ENCODE measurements around the gene MAPK13. TPM values are rescaled to one million over a fixed set of nuclear protein-coding genes. Genes with fewer than 3 reads are reported as not detected.
"Not testable (repeated sequence)": the region's sequence is repeated elsewhere in the genome, so short reads cannot be mapped to it uniquely, and the experiment has no call there.

MAPK13 gene
- total and polyA plus RNA-seq, 4 experiments from 2014 or later: 29.1 to 36.8 (median 30.0) TPM

GRCh38 chr6:36120979-36121786 lies 9.1 kb upstream of the MAPK13 start:
- intact Hi-C loops (cut with micrococcal nuclease): loop anchor here (1.0 to 5.0 kb wide), 3 partner anchors 26 to 181 kb away; partner anchors contain the start of gene MAPK14
- ChIA-PET POLR2A (ENCODE audit: partially characterized antibody) (interaction anchor here (0.9 to 4.8 kb wide), 22 partner anchors 9 to 1312 kb away, joined by 3 to 93 read pairs (median 6); partner anchors contain the start of genes BRPF3, CMTR1, MAPK13 and MAPK14), CTCF (ENCODE audit: partially characterized antibody) (interaction anchor here (0.7 to 9.3 kb wide), 19 partner anchors 11 to 242 kb away, joined by 3 to 70 read pairs (median 5); partner anchors contain the start of genes MAPK13, MAPK14 and SRPK1)
- H3K9me3 ChIP-seq (ENCODE audit: control insufficient read depth in 1 of 2, low read length in 2 of 2): no peaks in the 10 kb centered on the region
- DNase-seq: peak; percentile 34 to 75 (median 40)
- peak overlapping the region; percentile 77 to 88 (median 84) for H3K4me3 Mint-ChIP-seq
- H3K4me3 ChIP-seq (ENCODE audit: low read length in 2 of 2): peak overlapping the region; percentile 21 to 59
- H3K27ac Mint-ChIP-seq: peak overlapping the region; percentile 96 to 99 (median 97)
- peaks cover 93% of the 10 kb centered on the region for H3K4me1 ChIP-seq (ENCODE audit: insufficient read depth, low read length)
- H3K27me3 ChIP-seq (ENCODE audit: insufficient read depth, low read length): no peaks in the 10 kb centered on the region
- H3K36me3 Mint-ChIP-seq: peaks cover 1 to 14% of the 10 kb centered on the region in 2 donors
- H3K27ac ChIP-seq (ENCODE audit: low read depth, low read length): peak overlapping the region; percentile 90
- H3K4me1 Mint-ChIP-seq: peaks cover 76 to 99% (median 89%) of the 10 kb centered on the region in 4 donors
- no peaks in the 10 kb centered on the region for H3K36me3 ChIP-seq (ENCODE audit: insufficient read depth, low read length)
- no peaks in the 10 kb centered on the region for H3K27me3 Mint-ChIP-seq
- no peaks in the 10 kb centered on the region for H3K9me3 Mint-ChIP-seq

GRCh38 chr6:36121787-36122494 lies 8.4 kb upstream of the MAPK13 start:
- Histone ChIP-seq H3K9me3 (ENCODE audit: control insufficient read depth in 1 of 2, low read length in 2 of 2) (no peaks in the 10 kb centered on the region), H3K4me1 (ENCODE audit: insufficient read depth, low read length) (peaks cover 93% of the 10 kb centered on the region), H3K27me3 (ENCODE audit: insufficient read depth, low read length) (no peaks in the 10 kb centered on the region), H3K27ac (ENCODE audit: low read depth, low read length) (peak overlapping the region; percentile 90), H3K4me3 (ENCODE audit: low read length in 2 of 2) (no peak overlapping the region), H3K36me3 (ENCODE audit: insufficient read depth, low read length) (no peaks in the 10 kb centered on the region)
- Mint-ChIP-seq H3K36me3 (peaks cover 1 to 8% of the 10 kb centered on the region in 2 donors), H3K27me3 (no peaks in the 10 kb centered on the region), H3K4me3 (peak overlapping the region; percentile 43 to 88 (median 80)), H3K27ac (peak overlapping the region; percentile 96 to 99 (median 98)), H3K4me1 (peaks cover 78 to 99% (median 90%) of the 10 kb centered on the region in 4 donors), H3K9me3 (no peaks in the 10 kb centered on the region)
- CTCF ChIA-PET (ENCODE audit: partially characterized antibody): interaction anchor here (0.7 to 9.3 kb wide), 15 partner anchors 10 to 241 kb away, joined by 3 to 70 read pairs (median 6); partner anchors contain the start of genes MAPK13, MAPK14 and SRPK1
- intact Hi-C loops (cut with micrococcal nuclease): loop anchor here (2.0 to 5.0 kb wide), 2 partner anchors 27 to 180 kb away; no protein-coding TSS in a partner anchor
- POLR2A ChIA-PET (ENCODE audit: partially characterized antibody): interaction anchor here (1.0 to 4.8 kb wide), 17 partner anchors 10 to 1312 kb away, joined by 3 to 93 read pairs (median 11); partner anchors contain the start of genes BRPF3, CMTR1, MAPK13 and MAPK14
- no peak for DNase-seq

- no peaks in the 10 kb centered on the region for H3K36me3 ChIP-seq (ENCODE audit: insufficient read depth, low read length)
- DNase-seq: no peak
- Mint-ChIP-seq H3K27me3 (no peaks in the 10 kb centered on the region), H3K27ac (peak overlapping the region; percentile 91 to 99 (median 96)), H3K4me1 (peaks cover 74 to 95% (median 85%) of the 10 kb centered on the region in 4 donors), H3K4me3 (peak overlapping the region in 3 of 8 donors; percentile 40 to 76 (median 41)), H3K9me3 (no peaks in the 10 kb centered on the region), H3K36me3 (peaks cover 1 to 2% of the 10 kb centered on the region in 2 donors)
- H3K4me3 ChIP-seq (ENCODE audit: low read length in 2 of 2): no peak overlapping the region
- H3K9me3 ChIP-seq (ENCODE audit: control insufficient read depth in 1 of 2, low read length in 2 of 2): no peaks in the 10 kb centered on the region
- peak overlapping the region; percentile 90 for H3K27ac ChIP-seq (ENCODE audit: low read depth, low read length)
- ChIA-PET CTCF (ENCODE audit: partially characterized antibody) (interaction anchor here (1.3 to 9.3 kb wide), 6 partner anchors 9 to 95 kb away, joined by 4 to 70 read pairs (median 26); partner anchors contain the start of genes MAPK13 and MAPK14), POLR2A (ENCODE audit: partially characterized antibody) (interaction anchor here (0.6 to 4.8 kb wide), 13 partner anchors 9 to 95 kb away, joined by 3 to 93 read pairs (median 12); partner anchors contain the start of genes BRPF3, MAPK13 and MAPK14)
- peaks cover 92% of the 10 kb centered on the region for H3K4me1 ChIP-seq (ENCODE audit: insufficient read depth, low read length)
- no peaks in the 10 kb centered on the region for H3K27me3 ChIP-seq (ENCODE audit: insufficient read depth, low read length)
- intact Hi-C loops (cut with micrococcal nuclease): loop anchor here (1.0 to 5.0 kb wide), 4 partner anchors 9 to 238 kb away; partner anchors contain the start of gene BRPF3
Observed at GRCh38 chr6:36122495-36123269, 7.6 kb upstream of the MAPK13 start.

GRCh38 chr6:36123270-36124139 lies 6.8 kb upstream of the MAPK13 start:
- no peaks in the 10 kb centered on the region for H3K36me3 ChIP-seq (ENCODE audit: insufficient read depth, low read length)

GRCh38 chr6:36124346-36124745 lies 6.0 kb upstream of the MAPK13 start:
- H3K27ac Mint-ChIP-seq: peak overlapping the region in 5 of 7 donors; percentile 48 to 98 (median 68)
- H3K27me3 Mint-ChIP-seq; H3K36me3 Mint-ChIP-seq; H3K4me3 ChIP-seq (ENCODE audit: low read length in 2 of 2); H3K9me3 ChIP-seq (ENCODE audit: control insufficient read depth in 1 of 2, low read length in 2 of 2); DNase-seq; H3K36me3 ChIP-seq (ENCODE audit: insufficient read depth, low read length); H3K27ac ChIP-seq (ENCODE audit: low read depth, low read length); H3K27me3 ChIP-seq (ENCODE audit: insufficient read depth, low read length); H3K9me3 Mint-ChIP-seq: not testable (repeated sequence)
- ChIA-PET POLR2A (ENCODE audit: partially characterized antibody) (interaction anchor here (1.0 to 4.8 kb wide), 7 partner anchors 8 to 96 kb away, joined by 5 to 93 read pairs (median 12); partner anchors contain the start of genes MAPK13 and MAPK14), CTCF (ENCODE audit: partially characterized antibody) (interaction anchor here (0.6 to 9.3 kb wide), 10 partner anchors 7 to 1257 kb away, joined by 3 to 70 read pairs (median 6); partner anchors contain the start of genes BRPF3, MAPK13 and MAPK14)
- peaks cover 81% of the 10 kb centered on the region for H3K4me1 ChIP-seq (ENCODE audit: insufficient read depth, low read length)
- peaks cover 58 to 89% (median 70%) of the 10 kb centered on the region in 4 donors for H3K4me1 Mint-ChIP-seq
- intact Hi-C loops (cut with micrococcal nuclease): loop anchor here (5.0 kb wide), 1 partner anchor 178 kb away; no protein-coding TSS in a partner anchor
- peak overlapping the region in 6 of 8 donors; percentile 52 to 71 (median 56) for H3K4me3 Mint-ChIP-seq

More at GRCh38 chr6:36123270-36124139, 6.8 kb upstream of the MAPK13 start:
- H3K9me3 ChIP-seq (ENCODE audit: control insufficient read depth in 1 of 2, low read length in 2 of 2): no peaks in the 10 kb centered on the region
- H3K4me1 ChIP-seq (ENCODE audit: insufficient read depth, low read length): peaks cover 90% of the 10 kb centered on the region
- intact Hi-C loops (cut with micrococcal nuclease): loop anchor here (1.0 to 5.0 kb wide), 4 partner anchors 8 to 237 kb away; partner anchors contain the start of gene BRPF3
- Mint-ChIP-seq H3K27ac (peak overlapping the region; percentile 91 to 99 (median 96)), H3K27me3 (no peaks in the 10 kb centered on the region), H3K36me3 (peaks cover 0 to 1% of the 10 kb centered on the region in 2 donors), H3K4me1 (peaks cover 66 to 89% (median 78%) of the 10 kb centered on the region in 4 donors), H3K4me3 (peak overlapping the region; percentile 4 to 76 (median 44)), H3K9me3 (no peaks in the 10 kb centered on the region)
- ChIA-PET POLR2A (ENCODE audit: partially characterized antibody) (interaction anchor here (0.5 to 4.8 kb wide), 10 partner anchors 8 to 556 kb away, joined by 3 to 93 read pairs (median 8); partner anchors contain the start of genes BRPF3, MAPK13 and MAPK14), CTCF (ENCODE audit: partially characterized antibody) (interaction anchor here (1.0 to 9.3 kb wide), 11 partner anchors 8 to 96 kb away, joined by 3 to 70 read pairs (median 10); partner anchors contain the start of genes MAPK13 and MAPK14)
- no peaks in the 10 kb centered on the region for H3K27me3 ChIP-seq (ENCODE audit: insufficient read depth, low read length)
- H3K27ac ChIP-seq (ENCODE audit: low read depth, low read length): peak overlapping the region; percentile 90
- peak; percentile 90 to 95 (median 91) for DNase-seq
- no peak overlapping the region for H3K4me3 ChIP-seq (ENCODE audit: low read length in 2 of 2)

Measured in CD4-positive, alpha-beta memory T cell (primary cell).